Germinal center (tissue), 1 donor: ENCODE data around the gene DEFB113.

Experiments
- DNase-seq: peaks from one replicate; pipeline ENCODE4 v3.0.0; 2012; ENCODE audit warnings: mixed read lengths, low spot score

Gene DEFB113

GRCh38 chr6:49935387-49935786 is 34.0 kb downstream of the DEFB113 start:
- DNase-seq = no peak

GRCh38 chr6:49934770-49935169 is 34.7 kb downstream of the DEFB113 start:
- DNase-seq = no peak

GRCh38 chr6:49933526-49933925 is 35.9 kb downstream of the DEFB113 start:
- DNase-seq = no peak

DNA sequence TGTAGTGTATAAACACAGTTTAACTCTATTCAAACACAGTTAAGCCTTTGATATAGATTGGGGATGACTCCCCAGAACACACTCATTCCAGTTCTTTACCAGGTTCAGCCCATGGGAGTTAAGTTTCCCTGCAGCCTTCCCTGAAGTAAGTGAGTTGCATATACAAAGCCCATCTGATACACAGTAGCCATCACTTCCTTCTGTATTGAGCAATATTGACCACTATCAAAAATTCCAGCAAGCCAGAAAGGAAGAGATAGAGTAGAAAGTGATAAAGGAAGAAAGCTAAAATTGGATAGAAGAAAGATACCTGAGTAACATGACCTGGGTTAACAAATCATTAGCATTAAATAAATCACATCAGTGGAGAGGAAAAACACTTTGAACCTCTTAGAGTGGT is 40.1 kb downstream of the DEFB113 start:
- DNase-seq = no peak

- DNase-seq = no peak
Measured at GRCh38 chr6:49923826-49924225, 45.6 kb downstream of the DEFB113 start.

DNA sequence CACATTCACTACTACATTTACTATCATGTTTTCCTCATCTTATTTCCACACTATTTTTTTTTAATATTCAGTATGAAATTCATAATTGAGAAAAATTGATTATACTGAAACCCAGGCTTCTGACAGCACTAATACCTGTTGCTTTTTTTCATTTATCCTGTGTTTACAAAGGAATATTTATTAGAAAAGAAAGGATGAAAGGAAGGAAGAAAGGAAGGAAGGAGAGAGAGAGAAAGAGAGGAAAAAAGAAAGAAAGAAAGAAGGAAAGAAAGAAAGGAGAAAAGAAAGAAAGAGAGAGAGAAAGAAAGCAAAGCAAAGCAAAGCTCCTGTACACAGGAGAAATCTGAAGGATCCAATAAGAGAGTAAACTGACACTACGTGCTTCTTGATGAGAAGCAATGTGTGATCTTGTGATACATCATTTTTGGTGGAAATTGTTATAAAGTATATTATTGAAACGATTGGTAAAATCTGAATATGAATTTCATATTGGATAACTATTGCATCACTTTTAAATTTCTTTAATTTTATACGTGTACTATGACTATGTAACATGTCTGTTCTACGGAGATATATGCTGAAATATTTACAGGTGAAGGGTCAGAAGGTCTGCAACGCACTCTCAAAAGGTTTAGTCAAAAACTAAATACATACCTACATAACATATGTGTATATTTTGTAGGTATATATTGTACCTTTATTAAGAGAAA is 49.3 kb downstream of the DEFB113 start:
- DNase-seq = no peak

GRCh38 chr6:49919261-49919660 is 50.2 kb downstream of the DEFB113 start:
- no peak for DNase-seq

DNA sequence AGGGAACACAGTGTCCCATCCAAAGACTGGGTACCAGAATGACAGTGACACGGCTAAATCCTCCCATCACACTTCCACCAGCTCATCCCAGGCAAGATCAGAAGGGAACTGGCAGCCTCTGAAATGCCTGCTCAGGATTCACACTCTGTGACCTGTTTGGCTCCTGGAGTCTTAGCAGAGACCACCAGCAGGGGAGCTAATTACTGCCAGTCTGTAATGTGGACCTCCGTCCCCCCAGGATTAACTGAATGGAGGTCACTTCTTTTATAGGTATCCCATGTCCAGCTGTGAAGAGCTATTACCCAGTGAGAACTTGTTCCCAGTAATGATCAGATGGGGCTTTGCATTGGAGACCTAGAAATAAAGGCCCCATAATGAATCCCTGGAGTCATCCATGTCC is 50.6 kb downstream of the DEFB113 start:
- DNase-seq = no peak
